ENCODE data around the gene QRICH1. TPM values are rescaled to one million over a fixed set of nuclear protein-coding genes. Genes with fewer than 3 reads are reported as not detected.
A peak's percentile ranks its signal among the peaks of the same experiment; 100 is the strongest.

QRICH1 gene
- total and polyA plus RNA-seq, 4 donors, result 35.1 to 76.0 (median 52.9) TPM

GRCh38 chr3:49104052-49104426, 10.2 kb upstream of the QRICH1 start:
- Histone ChIP-seq H3K27me3 (ENCODE audit: control insufficient read depth in 3 of 3, insufficient read depth in 3 of 3, low read length in 2 of 3) (no peaks in the 10 kb centered on the region), H3K27ac (ENCODE audit: low read depth in 1 of 2, low read length in 1 of 2) (peak overlapping the region; percentile 88 to 95), H3K4me1 (ENCODE audit: control insufficient read depth in 5 of 5, insufficient read depth in 5 of 5, low read length in 5 of 5) (peaks cover 0 to 12% (median 6%) of the 10 kb centered on the region in 5 donors), H3K36me3 (ENCODE audit: control insufficient read depth in 4 of 4, insufficient read depth in 4 of 4, low read length in 4 of 4) (peaks cover 19 to 42% (median 37%) of the 10 kb centered on the region in 4 donors), H3K4me3 (peak overlapping the region; percentile 88), H3K9me3 (ENCODE audit: control insufficient read depth in 4 of 4, insufficient read depth in 3 of 4, low read length in 3 of 4) (no peaks in the 10 kb centered on the region), H3K9ac (ENCODE audit: insufficient read depth in 1 of 2, low read length in 2 of 2) (peak overlapping the region; percentile 84 to 85)
- DNase-seq (no peak), ATAC-seq (ENCODE audit: insufficient read depth, low FRiP score) (no peak)
- TF ChIP-seq CTCF (IDR thresholded peaks at IDR 0.05; ENCODE audit: control extremely low read depth, extremely low read depth), result no peak
- 5 to 6% methylated on average over 8 of the region's 8 CpGs for WGBS, 2 donors

- TF ChIP-seq CTCF (IDR thresholded peaks at IDR 0.05; ENCODE audit: control extremely low read depth, extremely low read depth), result no peak
- ATAC-seq (ENCODE audit: insufficient read depth, low FRiP score), result no peak
- Histone ChIP-seq H3K9me3 (ENCODE audit: control insufficient read depth in 4 of 4, insufficient read depth in 3 of 4, low read length in 3 of 4) (no peaks in the 10 kb centered on the region), H3K36me3 (ENCODE audit: control insufficient read depth in 4 of 4, insufficient read depth in 4 of 4, low read length in 4 of 4) (peaks cover 16 to 49% (median 40%) of the 10 kb centered on the region in 4 donors), H3K27me3 (ENCODE audit: control insufficient read depth in 3 of 3, insufficient read depth in 3 of 3, low read length in 2 of 3) (no peaks in the 10 kb centered on the region), H3K9ac (ENCODE audit: insufficient read depth in 1 of 2, low read length in 2 of 2) (no peak overlapping the region), H3K27ac (ENCODE audit: low read depth in 1 of 2, low read length in 1 of 2) (no peak overlapping the region), H3K4me3 (no peak overlapping the region), H3K4me1 (ENCODE audit: control insufficient read depth in 5 of 5, insufficient read depth in 5 of 5, low read length in 5 of 5) (peaks cover 0 to 12% (median 6%) of the 10 kb centered on the region in 5 donors)
- DNase-seq, result no peak
- 94 to 96% methylated on average over 11 of the region's 11 CpGs for WGBS, 2 donors
Observed at GRCh38 chr3:49100046-49100615, 6.3 kb upstream of the QRICH1 start.

- TF ChIP-seq CTCF (IDR thresholded peaks at IDR 0.05; ENCODE audit: control extremely low read depth, extremely low read depth), result no peak
- Histone ChIP-seq H3K9ac (ENCODE audit: insufficient read depth in 1 of 2, low read length in 2 of 2) (no peak overlapping the region), H3K9me3 (ENCODE audit: control insufficient read depth in 4 of 4, insufficient read depth in 3 of 4, low read length in 3 of 4) (no peaks in the 10 kb centered on the region), H3K4me3 (no peak overlapping the region), H3K36me3 (ENCODE audit: control insufficient read depth in 4 of 4, insufficient read depth in 4 of 4, low read length in 4 of 4) (peaks cover 16 to 49% (median 38%) of the 10 kb centered on the region in 4 donors), H3K27me3 (ENCODE audit: control insufficient read depth in 3 of 3, insufficient read depth in 3 of 3, low read length in 2 of 3) (no peaks in the 10 kb centered on the region), H3K27ac (ENCODE audit: low read depth in 1 of 2, low read length in 1 of 2) (no peak overlapping the region), H3K4me1 (ENCODE audit: control insufficient read depth in 5 of 5, insufficient read depth in 5 of 5, low read length in 5 of 5) (peaks cover 0 to 14% (median 9%) of the 10 kb centered on the region in 5 donors)
- WGBS, 2 donors, result 95 to 98% methylated on average over 13 of the region's 13 CpGs
- no peak for ATAC-seq (ENCODE audit: insufficient read depth, low FRiP score)
- no peak for DNase-seq
Observed at GRCh38 chr3:49098910-49099630, 5.2 kb upstream of the QRICH1 start.

Data from lung (tissue), 12 donors.